Stimulated activated CD8-positive, alpha-beta memory T cell treated with anti-CD3 and anti-CD28 coated beads, Interleukin-4, amount 100 ng/mL, for 48 hours (primary cell): ENCODE results near the gene RADIL.

ENCODE experiments used
- DNase-seq: peaks from one replicate; pipeline ENCODE4 v3.0.0-alpha.2; 2020

Gene RADIL

DNA sequence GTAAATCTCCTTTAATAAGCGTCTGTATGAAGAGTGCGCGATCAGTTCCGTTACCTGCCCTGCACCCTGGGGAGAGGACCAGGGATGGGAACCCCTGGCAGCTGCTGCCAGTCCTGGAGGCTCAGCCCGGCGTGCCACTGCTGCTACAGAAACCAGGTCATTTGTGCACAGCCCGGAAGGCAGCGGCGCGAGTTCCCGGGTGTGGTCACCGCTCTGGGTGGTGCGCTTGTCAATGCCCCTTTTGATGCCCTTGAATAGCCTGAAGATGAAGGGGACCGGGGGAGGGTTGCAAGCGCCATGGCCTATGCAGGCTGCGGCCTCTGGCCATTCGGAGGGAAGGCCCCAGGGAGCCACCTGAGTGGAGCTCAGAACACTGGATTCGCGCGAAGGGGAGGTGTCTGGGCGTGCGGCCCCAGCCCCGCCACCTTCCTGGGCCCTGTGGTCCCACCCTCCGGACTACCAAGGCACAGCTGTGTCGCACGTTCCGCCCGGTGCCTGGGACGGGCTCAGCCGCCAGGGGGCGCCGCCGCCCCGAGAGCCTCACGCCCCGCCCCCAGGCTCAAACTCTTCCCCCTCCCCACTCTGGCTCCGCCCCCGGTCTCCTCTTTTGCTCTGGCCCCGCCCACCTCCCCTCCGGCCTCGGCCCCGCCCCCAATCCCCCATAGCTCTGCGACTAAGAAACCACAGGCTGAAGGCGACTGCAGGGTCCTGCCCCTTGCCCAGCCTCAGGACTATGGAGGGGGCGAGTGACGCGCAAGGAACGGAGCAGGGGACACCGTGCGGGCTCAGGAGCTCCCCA lies 91.6 kb downstream of the RADIL start:
- peak; percentile 89 for DNase-seq

DNA sequence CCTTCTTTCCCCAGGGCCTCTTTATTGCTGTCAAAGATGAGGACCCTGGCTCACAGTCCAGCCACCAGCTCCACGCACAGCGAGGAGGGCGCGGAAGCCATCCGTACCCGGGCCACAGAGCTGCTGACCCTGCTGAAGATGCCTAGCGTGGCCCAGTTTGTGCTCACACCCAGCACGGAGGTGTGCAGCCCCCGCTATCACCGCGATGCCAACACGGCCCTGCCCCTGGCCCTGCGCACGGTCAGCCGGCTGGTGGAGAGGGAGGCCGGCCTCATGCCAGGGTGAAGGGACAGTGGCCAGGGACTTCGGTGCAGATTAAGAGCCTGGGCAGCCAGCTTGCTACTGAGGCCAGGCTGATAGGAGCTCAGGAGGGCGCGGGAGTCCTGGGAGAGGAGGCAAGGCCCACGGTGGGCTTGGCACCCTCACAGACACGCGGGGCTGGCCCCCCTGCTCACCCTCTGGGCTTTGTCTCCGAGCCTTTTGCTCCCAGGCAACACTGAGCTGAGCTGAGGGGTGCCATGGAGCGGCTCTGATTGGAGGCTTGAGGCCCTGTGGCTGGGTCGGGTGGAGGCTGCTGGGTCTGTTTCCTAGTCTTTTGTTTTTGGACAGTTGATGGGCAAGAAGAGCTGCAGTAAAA lies 92.3 kb downstream of the RADIL start:
- no peak for DNase-seq

DNA sequence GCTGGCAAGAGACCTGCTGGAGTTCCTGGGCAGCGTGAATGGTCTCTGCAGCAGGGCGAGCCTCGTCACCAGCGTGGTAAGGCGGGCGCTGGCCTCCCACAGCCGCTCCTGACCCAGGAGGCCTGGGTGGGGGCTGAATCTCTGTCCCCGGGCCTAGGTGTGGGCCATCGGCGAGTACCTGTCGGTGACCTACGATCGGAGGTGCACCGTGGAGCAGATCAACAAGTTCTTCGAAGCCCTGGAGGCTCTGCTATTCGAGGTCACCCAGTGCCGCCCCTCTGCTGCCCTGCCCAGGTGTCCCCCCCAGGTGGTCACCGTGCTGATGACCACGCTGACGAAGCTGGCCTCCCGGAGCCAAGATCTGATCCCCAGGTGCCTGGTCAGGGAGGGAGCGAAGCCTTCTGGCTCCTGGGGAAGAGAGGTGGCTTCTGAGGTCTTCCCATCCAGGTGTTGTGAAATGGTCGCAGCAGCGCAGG lies 93.0 kb downstream of the RADIL start:
- no peak for DNase-seq

DNA sequence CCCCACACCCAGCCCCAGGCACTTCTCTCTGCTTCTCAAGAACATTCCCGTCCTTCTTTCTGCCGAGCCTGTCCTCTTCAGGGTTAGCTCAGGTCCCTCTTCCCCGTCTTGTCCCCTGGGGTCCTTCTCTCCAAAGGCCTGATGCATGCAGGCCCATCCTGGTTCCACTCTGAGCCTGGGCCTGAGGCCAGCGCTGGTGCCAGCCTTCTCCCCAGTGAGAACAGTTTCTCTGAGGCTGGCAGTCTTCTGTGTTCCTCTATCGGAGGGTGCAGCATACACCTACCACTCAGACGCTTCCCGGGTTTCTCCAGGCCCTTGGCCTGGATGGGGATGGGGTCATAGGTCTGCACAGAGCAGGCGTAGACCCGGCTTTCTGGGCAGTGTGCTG lies 93.4 kb downstream of the RADIL start:
- no peak for DNase-seq

DNA sequence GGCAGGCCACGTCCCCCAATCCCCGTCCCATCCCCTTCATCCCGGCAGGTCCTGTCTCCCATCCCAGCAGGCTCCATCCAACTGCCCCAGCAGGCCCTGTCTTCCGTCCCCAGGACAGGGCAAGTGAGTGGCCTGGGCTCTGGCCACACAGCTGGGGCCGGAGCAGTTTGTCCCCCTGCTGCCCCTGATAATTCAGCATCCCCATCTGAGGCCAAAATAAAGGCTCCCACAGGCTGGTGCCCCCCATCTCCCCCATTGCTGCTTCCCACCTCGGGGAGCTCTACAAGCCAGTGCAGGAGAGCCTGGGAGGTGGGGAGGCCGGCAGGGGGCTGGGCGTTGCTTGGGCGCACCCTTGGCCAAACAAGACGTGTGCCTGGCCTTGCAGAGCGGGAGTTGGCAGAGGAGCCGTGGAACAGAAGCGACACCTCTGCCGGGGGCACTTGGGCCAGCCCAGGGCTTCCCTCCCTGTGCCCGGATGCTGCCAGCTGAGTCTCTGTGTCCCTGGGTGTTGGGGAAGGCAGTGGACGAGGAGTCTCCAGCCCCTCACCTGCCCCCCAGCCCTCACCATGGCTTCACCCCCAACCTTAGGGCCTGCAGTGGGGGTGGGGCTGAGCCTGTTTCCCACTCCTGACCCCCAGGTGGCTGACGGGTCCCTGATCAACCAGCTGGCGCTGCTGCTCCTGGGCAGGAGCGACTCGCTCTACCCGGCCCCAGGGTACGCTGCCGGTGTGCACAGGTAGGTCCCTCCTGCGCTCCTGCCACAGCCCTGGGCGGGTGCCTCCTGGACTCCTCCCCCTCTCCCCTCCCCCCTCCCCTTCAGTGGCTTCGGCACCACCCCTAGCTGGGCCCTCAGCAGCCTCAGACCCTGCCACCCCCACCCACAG lies 94.1 kb downstream of the RADIL start:
- no peak for DNase-seq

DNA sequence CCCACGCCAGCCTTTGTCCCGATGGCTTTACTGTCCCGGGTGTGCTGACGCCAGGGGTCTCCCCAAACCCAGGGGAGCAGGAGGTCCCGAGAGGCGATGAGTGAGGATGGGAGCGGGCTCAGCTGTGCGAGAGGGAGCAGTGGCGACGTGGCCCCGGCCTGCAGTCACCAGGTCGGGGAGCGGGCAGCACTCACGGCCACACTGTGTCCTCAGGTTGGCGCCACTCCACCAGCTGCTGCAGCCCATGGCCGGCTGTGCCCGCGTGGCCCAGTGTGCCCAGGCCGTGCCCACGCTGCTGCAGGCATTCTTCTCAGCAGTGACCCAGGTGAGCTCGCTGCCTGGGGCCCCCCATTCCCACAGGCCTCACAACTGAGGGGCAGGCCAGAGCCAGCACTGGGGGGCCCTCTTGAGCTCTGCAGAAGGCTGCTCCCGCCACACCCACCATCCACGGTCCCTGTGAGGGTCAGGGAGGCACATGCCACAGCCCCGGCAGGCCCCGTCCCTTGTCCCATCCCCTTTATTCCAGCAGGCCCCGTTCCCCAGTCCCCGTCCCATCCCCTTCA lies 94.8 kb downstream of the RADIL start:
- DNase-seq, result no peak

DNA sequence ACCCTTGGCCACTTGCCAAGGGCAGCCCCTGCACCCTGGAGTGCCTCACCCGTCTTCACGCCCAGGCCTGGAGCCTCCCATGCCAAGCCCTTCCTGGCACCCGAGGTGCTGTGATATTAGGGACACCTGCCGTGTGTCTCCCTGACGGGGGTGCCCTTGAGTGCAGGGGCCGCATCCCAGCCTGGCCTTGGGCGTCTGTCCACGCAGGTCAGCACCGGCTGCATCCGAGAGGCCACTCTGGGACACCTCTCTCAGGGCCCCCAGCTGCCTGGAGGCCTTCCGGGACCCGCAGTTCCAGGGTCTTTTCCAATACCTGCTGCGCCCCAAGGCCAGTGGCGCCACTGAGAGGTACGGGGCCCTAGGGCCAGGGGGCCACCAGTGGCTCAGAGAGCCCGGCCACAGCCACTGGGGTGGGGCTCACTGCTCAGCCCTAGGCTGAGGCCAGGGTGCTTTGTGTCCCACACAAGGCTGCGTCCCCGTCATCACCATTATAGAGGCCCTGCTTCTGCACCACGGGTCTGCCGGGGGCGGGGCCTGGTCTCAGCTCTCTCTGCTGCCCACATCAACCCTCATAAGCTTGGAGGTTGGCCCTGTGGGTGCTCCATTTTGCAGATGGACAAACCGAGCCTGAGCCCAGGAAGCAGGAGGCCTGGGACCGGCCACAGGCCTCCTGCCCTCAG lies 95.4 kb downstream of the RADIL start:
- DNase-seq, result no peak

DNA sequence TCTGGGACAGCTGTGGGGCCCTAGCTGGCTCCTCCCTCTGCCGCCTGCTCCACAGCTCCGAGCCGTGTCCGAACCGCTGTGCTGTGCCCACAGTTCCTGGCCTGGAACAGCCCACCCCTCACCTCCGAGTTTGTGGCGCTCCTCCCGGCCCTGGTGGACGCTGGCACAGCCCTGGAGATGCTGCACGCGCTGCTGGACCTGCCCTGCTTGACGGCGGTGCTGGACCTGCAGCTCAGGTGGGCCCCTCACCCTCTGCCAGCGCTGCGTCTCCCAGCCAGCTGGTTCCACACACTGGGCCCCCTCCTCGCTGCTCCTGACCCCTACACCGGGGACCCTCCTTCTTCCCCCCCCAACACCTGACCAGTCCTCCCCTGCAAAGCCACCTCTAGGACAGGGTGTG lies 96.0 kb downstream of the RADIL start:
- DNase-seq, result no peak

DNA sequence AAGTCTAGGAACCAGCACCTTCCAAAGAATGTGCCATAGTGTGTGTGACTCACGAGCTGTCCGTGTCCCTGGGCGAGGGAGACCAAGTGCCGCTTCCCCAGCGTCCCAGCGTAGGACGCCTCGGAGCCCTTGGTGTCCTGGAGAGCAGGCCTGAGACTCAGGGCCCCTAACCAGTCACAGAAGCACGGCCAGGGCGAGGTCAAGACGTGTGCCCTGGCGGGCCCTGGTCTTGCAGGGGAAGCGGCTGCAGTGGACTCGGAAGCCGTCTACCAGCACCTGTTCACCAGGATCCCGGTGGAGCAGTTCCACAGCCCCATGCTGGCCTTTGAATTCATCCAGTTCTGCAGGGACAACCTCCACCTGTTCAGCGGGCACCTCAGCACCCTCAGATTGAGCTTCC lies 97.5 kb downstream of the RADIL start:
- DNase-seq, result no peak

DNA sequence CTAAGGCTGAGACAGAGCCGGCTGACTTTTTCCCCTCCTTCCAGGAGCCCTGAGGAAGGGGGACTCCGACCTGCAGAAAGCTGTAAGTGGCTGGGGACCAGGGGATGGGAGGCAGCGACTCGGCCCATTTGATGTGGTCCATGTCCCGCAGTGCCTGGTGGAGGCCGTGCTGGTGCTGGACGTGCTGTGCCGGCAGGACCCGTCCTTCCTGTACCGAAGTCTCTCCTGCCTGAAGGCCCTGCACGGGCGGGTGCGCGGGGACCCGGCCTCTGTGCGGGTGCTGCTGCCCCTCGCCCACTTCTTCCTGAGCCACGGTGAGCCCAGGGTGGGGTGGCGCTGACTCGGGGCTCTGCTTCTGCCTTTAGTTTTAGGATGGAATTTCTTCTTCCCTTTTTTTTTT lies 98.1 kb downstream of the RADIL start:
- no peak for DNase-seq

DNA sequence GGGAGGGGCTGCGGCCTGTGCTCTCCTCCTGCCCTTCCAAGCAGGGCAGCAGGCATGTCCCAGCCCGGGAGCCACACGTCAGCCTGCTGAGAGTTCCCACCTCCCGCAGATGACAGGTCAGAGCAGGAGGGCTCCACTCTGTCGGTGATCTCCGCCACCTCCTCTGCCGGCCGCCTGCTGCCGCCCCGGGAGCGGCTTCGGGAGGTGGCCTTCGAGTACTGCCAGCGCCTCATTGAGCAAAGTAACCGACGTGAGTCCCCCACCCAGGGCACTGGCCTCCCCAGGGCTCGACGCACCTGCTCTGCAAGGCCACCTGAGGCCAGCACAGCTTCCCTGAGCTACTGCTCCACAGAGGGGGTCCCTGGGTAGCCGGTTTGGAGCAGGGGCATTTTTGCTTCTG lies 98.7 kb downstream of the RADIL start:
- DNase-seq, result no peak

DNA sequence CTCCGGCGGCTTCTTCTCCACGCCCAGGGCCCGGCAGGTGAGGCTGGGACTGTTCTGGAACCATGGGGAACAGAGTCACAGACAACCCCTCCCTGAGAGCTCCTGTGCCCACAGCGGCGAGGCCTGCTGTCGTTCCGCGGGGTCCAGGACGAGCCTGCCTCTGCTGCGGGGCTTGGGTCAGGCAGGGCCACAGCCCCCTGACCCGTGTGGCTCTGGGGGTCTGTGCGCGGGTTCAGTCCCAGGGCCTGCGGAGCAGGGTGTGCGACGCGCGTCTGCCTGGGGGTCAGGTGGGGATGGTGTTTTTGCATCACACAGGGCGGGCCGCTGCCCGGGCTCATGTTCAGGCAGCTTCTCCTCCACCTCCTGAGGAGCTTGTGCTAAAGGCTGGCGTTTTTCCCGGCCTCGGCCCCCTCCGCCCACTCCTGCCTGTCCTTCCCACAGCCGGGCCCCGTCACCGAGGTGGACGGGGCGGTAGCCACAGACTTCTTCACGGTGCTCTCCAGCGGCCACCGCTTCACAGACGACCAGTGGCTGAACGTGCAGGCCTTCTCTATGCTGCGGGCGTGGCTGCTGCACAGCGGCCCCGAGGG lies 99.7 kb downstream of the RADIL start:
- no peak for DNase-seq

DNA sequence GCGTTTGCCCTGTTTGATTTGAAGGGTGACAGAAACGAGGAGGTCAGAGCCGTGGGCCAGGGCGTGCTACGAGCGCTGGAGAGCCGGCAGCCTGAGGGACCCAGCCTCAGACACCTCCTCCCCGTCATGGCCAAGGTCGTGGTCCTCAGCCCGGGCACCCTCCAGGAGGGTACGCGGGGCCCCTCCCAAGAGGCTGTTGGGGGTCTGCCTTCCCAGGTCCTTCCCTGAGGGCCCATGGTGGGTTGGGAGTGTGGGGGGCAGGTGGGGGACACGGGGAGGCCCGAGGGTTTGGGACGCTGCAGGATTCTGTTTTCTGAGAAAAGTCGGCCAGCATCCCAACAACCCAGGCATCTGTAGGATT lies 100.2 kb downstream of the RADIL start:
- no peak for DNase-seq

DNA sequence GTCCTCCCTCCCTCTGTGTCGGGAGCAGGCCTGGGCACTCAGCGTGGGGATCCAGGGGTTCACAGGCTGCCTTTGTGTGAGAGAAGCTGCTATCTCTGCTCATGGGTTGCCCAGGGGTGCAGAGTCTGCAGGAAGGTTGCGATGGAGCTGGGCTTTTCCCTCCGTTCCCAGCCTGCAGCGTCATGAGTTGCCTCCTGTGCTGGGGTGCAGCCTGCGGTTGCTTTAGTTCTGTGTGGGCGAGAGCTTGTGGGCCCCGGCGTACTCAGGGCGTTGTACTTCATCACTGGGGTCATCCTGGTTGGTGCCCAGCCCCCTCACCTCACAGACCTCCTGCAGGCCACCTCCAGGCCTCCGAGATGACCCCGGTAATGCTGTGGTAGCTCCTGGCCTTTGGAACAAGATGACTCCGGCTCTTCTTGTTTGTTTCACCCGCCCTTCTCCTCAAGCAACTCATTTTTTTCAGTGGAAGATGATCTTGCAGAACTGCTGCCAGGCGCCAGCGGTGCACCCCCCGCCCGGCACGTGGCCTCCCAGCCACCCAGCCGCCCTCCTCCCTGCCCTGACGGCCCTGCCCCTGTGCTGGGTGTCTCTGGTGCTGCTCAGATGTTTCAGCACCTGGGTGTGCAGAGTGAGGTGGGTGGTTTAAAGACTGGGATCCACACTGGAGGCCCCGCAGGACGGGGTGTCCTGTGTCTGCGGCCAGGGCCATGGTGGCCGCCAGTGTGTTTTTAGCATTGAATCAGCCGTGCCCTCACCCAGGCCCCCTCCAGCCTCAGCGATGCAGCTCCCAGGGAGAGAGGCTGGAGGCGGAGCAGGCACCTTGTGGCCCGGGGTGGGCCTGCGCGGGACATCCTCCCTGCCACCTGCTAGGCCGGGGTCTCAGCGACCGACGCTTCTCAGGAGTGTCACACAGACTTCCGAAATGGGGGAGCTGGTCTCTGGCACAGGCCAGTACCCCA lies 100.9 kb downstream of the RADIL start:
- no peak for DNase-seq

DNA sequence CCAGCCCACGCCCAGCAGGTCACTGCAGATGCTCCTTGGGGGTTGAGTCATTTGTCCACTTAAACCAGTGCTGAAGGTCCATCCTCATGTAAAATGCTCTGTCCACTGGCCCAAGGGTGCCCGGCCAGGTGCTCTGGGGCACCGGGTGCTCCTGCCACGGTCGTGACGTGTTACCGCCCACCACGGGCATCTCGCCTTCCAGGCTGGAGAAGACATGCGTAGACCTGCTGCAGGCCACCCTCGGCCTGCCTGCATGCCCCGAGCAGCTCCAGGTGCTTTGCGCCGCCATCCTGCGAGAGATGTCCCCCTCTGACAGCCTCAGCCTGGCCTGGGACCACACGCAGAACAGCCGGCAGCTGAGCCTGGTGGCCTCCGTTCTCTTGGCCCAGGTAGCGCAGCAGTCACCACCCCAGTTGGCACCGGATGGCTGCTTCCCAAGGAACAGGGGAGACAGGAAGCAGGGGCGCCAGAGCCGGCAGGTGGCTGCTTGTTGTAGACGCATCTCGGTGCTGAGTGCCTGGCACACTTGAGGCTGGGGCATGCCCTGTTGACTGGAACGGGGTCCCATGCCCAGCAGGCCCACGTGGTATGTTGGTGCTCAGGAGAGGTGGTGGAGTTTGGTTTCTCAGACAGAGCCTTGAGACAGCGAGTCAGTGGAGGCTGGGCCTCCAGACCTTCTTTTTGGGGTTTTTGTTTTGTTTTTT lies 102.0 kb downstream of the RADIL start:
- no peak for DNase-seq

DNA sequence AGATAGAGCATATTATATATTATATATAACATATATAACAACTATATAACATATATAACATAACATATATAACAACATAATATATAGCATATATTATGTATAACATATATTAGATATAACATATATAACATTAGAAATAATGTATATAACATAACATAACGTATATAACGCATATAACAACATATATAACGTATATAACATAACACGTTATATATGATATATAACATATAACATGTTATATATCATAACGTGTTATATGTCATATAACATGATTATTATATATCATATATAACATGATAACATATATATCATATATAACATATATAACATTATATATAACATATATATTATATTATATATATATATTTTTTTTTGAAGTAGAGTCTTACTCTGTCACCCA lies 104.4 kb downstream of the RADIL start:
- no peak for DNase-seq

DNA sequence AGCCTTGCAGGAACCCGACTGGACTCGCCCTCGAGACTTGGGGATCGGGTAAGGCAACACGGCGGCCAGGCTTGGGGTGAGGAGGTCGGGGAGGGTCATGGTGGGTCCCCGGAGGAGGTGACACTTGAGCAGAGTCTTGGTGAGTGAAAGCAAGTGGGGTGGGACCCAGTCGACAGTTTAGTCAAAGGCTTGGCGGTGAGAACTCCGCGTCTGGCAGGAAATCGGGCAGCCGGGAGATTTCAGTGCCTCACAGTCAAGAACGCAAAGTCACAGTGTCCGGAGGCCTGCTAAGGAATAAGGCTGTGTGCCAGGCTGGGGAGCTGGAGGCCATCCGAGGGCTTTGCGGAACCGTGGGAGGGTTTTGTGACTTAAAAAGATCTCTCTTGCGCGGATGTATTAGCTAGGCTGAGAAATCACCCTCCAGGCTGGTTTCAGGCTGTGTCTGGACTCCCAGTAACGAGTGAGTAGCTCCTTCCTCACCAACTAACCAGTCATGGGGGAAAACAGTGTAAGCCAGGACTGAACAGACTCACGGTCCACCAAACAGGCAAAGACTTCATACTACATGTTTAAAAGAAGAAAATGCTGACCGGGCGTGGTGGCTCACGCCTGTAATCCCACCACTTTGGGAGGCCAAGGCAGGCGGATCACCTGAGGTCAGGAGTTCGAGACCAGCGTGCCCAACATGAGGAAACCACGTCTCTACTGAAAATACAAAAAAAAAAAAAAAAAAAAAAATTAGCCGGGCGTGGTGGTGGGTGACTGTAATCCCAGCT lies 107.5 kb downstream of the RADIL start:
- DNase-seq, result no peak

DNA sequence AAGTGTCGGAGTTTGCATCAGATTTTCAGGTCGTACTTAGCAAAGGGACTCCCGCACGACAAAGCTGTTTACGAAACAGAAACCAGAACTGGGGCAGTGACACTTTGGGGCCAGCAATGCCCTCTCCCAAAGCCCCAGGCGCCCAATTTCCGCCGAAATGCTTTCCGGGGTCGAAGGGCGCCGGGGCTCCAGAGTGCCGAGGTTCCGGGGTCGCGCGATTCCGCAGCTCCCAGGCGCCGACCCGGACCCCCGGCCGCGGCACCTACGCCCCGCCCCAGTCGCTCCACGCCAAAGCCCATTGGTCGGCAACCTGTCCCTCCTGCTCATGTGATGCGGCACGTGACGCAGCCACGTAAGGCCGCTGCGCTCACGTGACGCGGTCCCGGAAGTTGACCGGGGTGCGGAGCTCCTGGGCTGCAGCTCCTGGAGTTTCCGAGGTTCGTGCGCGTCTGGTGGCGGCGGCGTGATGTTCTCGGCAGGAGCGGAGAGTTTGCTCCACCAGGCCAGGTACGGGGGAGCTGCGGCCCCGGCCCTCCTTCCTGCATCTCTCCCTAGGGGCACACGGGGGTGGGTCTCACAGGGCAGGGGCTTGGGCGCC lies 108.2 kb downstream of the RADIL start, which contains the start of gene AP5Z1:
TSS of gene AP5Z1 (plus strand) at position 374 of the 598 bp plus-strand sequence. CDS start at position 467, 93 bp downstream.
- DNase-seq, result peak; percentile 96

DNA sequence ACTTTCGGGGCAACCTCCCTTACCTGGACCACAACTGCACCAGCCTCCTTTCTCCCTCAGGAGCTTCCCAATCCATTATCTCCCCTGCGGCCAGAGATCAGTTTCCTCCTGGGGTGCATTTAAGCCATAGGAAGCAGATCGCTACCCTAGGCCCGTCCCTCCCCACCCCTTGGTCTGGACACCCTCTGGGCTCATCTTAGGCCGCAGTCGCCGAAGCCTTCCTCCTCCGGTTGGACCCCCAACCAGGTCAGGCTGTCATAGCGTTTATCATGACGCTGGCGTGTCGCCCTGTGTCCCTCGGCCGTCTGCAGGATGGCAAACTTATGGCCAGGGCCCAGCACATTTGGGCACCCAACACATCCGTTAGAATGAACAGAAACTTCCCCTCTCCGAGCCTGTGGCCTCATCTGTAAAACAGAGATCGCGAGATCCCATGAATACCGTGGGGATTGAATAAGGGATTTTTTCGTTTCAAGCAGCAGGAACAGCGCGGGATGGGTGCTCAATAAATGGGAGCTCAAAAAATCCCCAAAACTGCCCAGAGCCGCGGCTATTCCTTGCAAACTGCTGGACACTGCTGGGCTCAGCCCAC lies 108.8 kb downstream of the RADIL start:
- peak; percentile 44 for DNase-seq
